SK-N-SH (cell line): ENCODE measurements around the gene SLC22A2. TPM values are rescaled to one million over a fixed set of nuclear protein-coding genes. Genes with fewer than 3 reads are reported as not detected.

Experiments
- CTCF ChIA-PET: fragments of 300-600, 350-600 bp; formaldehyde crosslinking; extraction: SDS; loops from one replicate; lab custom pipeline; 2021; lab: Yijun Ruan, JAX
- POLR2A ChIA-PET: fragments of 350-600 bp; sonication (Branson Sonifier 250); formaldehyde crosslinking; extraction: SDS; loops from one replicate; lab custom pipeline; 2020; ENCODE audit warnings: antibody characterized with exemption, inconsistent platforms; lab: Yijun Ruan, JAX
- DNase-seq: peaks from one replicate; pipeline ENCODE4 v3.0.0; 2012
- H2AFZ ChIP-seq: fragments of 200-600 bp; sonication (generic); 2 replicates; pipeline ENCODE4 v1.8.1; 2016; ENCODE audit warnings: antibody characterized with exemption, mild to moderate bottlenecking, low read depth
- H3F3A ChIP-seq: fragments of 200-600 bp; sonication (generic); replicated peaks from 2 replicates; pipeline ENCODE3; 2016; ENCODE audit warnings: antibody characterized with exemption, mild to moderate bottlenecking; ENCODE audit not compliant: insufficient read depth
- H3K27ac ChIP-seq, 2 experiments: fragments of 200-500 bp in 1 of 2; fragments of 200-600 bp in 1 of 2; sonication (Bioruptor generic) in 1 of 2; sonication (generic), shearing (Covaris generic) in 1 of 2; 2 replicates each; pipeline versions ENCODE4 v1.5.1 to v1.6.1; 2014 to 2016; ENCODE audit warnings: low read depth in 2 of 2, inconsistent platforms in 1 of 2, low read length in 1 of 2, mild to moderate bottlenecking in 1 of 2, mixed read lengths in 1 of 2
- H3K27me3 ChIP-seq: fragments of 200-600 bp; sonication (generic), shearing (Covaris generic); 2 replicates; pipeline ENCODE4 v1.6.1; 2016; ENCODE audit warnings: mixed run types; ENCODE audit not compliant: insufficient read depth
- H3K36me3 ChIP-seq, 2 experiments: fragments of 200-500 bp in 1 of 2; fragments of 200-600 bp in 1 of 2; sonication (Bioruptor generic) in 1 of 2; sonication (generic) in 1 of 2; replicated peaks in 1 of 2; 2 replicates each; pipeline versions ENCODE3 to v1.5.1; 2014 to 2016; ENCODE audit warnings: low read length in 1 of 2, mild to moderate bottlenecking in 1 of 2; ENCODE audit not compliant: insufficient read depth in 2 of 2, control insufficient read depth in 1 of 2
- H3K4me1 ChIP-seq, 2 experiments: fragments of 200-500 bp in 1 of 2; fragments of 200-600 bp in 1 of 2; sonication (Bioruptor generic) in 1 of 2; sonication (generic), shearing (Covaris generic) in 1 of 2; 2 replicates each; pipeline versions ENCODE4 v1.5.1 to v1.6.1; 2014 to 2016; ENCODE audit warnings: low read depth in 1 of 2, low read length in 1 of 2, mixed run types in 1 of 2; ENCODE audit not compliant: insufficient read depth in 2 of 2, control insufficient read depth in 1 of 2
- H3K4me2 ChIP-seq: fragments of 200-600 bp; sonication (generic), shearing (Covaris generic); 2 replicates; pipeline ENCODE4 v1.6.1; 2017; ENCODE audit warnings: mixed run types
- H3K4me3 ChIP-seq, 2 experiments: fragments of 200-500 bp in 1 of 2; fragments of 200-600 bp in 1 of 2; sonication (Bioruptor generic) in 1 of 2; sonication (generic), shearing (Covaris generic) in 1 of 2; 2 replicates each; pipeline versions ENCODE4 v1.5.1 to v1.8.1; 2014 to 2016; ENCODE audit warnings: low read depth in 2 of 2, inconsistent platforms in 1 of 2, low read length in 1 of 2, mild to moderate bottlenecking in 1 of 2, mixed read lengths in 1 of 2, moderate library complexity in 1 of 2
- H3K79me2 ChIP-seq: fragments of 200-600 bp; sonication (generic); 2 replicates; pipeline ENCODE4 v1.8.1; 2017; ENCODE audit warnings: mild to moderate bottlenecking; ENCODE audit not compliant: insufficient read depth
- H3K9ac ChIP-seq: fragments of 200-600 bp; sonication (generic); 2 replicates; pipeline ENCODE4 v1.6.1; 2017; ENCODE audit warnings: mixed run types
- H3K9me2 ChIP-seq: fragments of 200-600 bp; sonication (generic); 2 replicates; pipeline ENCODE4 v1.6.1; 2017; ENCODE audit warnings: mixed run types
- H3K9me3 ChIP-seq: fragments of 200-600 bp; sonication (generic); 2 replicates; pipeline ENCODE4 v1.6.1; 2017; ENCODE audit warnings: mixed run types, mild to moderate bottlenecking, moderate library complexity
- H4K20me1 ChIP-seq: fragments of 200-600 bp; sonication (generic); 2 replicates; pipeline ENCODE4 v1.6.1; 2017; ENCODE audit warnings: mild to moderate bottlenecking, mixed run types; ENCODE audit not compliant: insufficient read depth
- CHD2 ChIP-seq: fragments of 150-350 bp; IDR thresholded peaks from 2 replicates; pipeline ENCODE4 v1.6.1; 2018; ENCODE audit warnings: low read length; ENCODE audit not compliant: partially characterized antibody
- CTCF ChIP-seq: fragments of 200-600 bp; sonication (generic); IDR thresholded peaks from 2 replicates; pipeline ENCODE4 v1.6.1; 2017; ENCODE audit warnings: antibody characterized with exemption, mild to moderate bottlenecking, moderate library complexity
- GATA2 ChIP-seq: sonication (generic); formaldehyde crosslinking; IDR thresholded peaks from 2 replicates; pipeline ENCODE4 v1.5.0; 2020; ENCODE audit warnings: mild to moderate bottlenecking, missing genetic modification reagents
- NFIC ChIP-seq: IDR thresholded peaks from 2 replicates; pipeline ENCODE4 v1.4.0; 2012; ENCODE audit warnings: borderline replicate concordance
- REST ChIP-seq: IDR thresholded peaks from 2 replicates; pipeline ENCODE4 v1.6.1; 2012; ENCODE audit warnings: mild to moderate bottlenecking, low read depth, low read length, moderate library complexity
- RXRA ChIP-seq: IDR thresholded peaks from 2 replicates; pipeline ENCODE4 v1.4.0; 2012; ENCODE audit warnings: low read depth, mild to moderate bottlenecking, borderline replicate concordance
- SMC3 ChIP-seq: IDR thresholded peaks from 2 replicates; pipeline ENCODE4 v1.6.1; 2012; ENCODE audit warnings: low read depth, low read length, improper control_type of control experiment
- TCF12 ChIP-seq: IDR thresholded peaks from 2 replicates; pipeline ENCODE4 v1.4.0; 2012
- USF1 ChIP-seq: IDR thresholded peaks from 2 replicates; pipeline ENCODE4 v1.4.0; 2012; ENCODE audit warnings: low read depth, borderline replicate concordance
- ZBTB33 ChIP-seq: IDR thresholded peaks from 2 replicates; pipeline ENCODE4 v1.4.0; 2012; ENCODE audit warnings: low read depth, borderline replicate concordance
- WGBS: methylation state at CpG from one replicate; pipeline ENCODE4 v1.1.6; 2017; ENCODE audit warnings: low lambda C conversion rate; 5-methylcytosine and 5-hydroxymethylcytosine counted together
- polyA plus RNA-seq, 3 experiments: library from polyadenylated mRNA; depleted of rRNA; stranded (reverse); fragments of >200 nt; gene quantifications; 2 replicates each; pipeline ENCODE4 v1.2.3, GENCODE V29; 2012

SLC22A2 gene
- polyA plus RNA-seq, 1 of the 3 experiments (the other 2 are of a cell fraction) = not detected

- TF ChIP-seq ZBTB33 (no peak), TCF12 (no peak), USF1 (no peak), RXRA (no peak), REST (no peak)
- WGBS = 0% methylated on average over 1 of the region's 1 CpG
- H3K9me3 ChIP-seq = no peaks in the 10 kb centered on the region; the same call in 1 of the 2 replicates
- no peaks in the 10 kb centered on the region for H3K79me2 ChIP-seq
- H4K20me1 ChIP-seq = no peaks in the 10 kb centered on the region
- no peaks in the 10 kb centered on the region for H3K27me3 ChIP-seq
- no peak for DNase-seq
- ChIA-PET CTCF (no interaction called here), POLR2A (no interaction called here)
- H3K9ac ChIP-seq = no peak overlapping the region
- no peak overlapping the region for H3K27ac ChIP-seq
- H3K36me3 ChIP-seq = no peaks in the 10 kb centered on the region
- H2AFZ ChIP-seq = no peak overlapping the region
- no peak overlapping the region for H3K4me3 ChIP-seq
- no peaks in the 10 kb centered on the region; the same call in 1 of the 2 replicates for H3K9me2 ChIP-seq
- no peak overlapping the region for H3K4me2 ChIP-seq
- H3K4me1 ChIP-seq = no peaks in the 10 kb centered on the region
- H3F3A ChIP-seq = no peaks in the 10 kb centered on the region
Observed at GRCh38 chr6:160194808-160195207, 63.8 kb downstream of the SLC22A2 start.

- CTCF ChIA-PET = no interaction called here
Observed at GRCh38 chr6:160192840-160193239, 65.8 kb downstream of the SLC22A2 start.

More at GRCh38 chr6:160192840-160193239, 65.8 kb downstream of the SLC22A2 start:
- H4K20me1 ChIP-seq = no peaks in the 10 kb centered on the region
- no peak for TF ChIP-seq GATA2 (CRISPR knock-in tag)
- no peak for TF ChIP-seq NFIC
- TF ChIP-seq SMC3 = no peak
- no peak for TF ChIP-seq CHD2
- no peak for TF ChIP-seq CTCF
- TF ChIP-seq USF1 = no peak
- no peak for TF ChIP-seq ZBTB33
- no peak for TF ChIP-seq TCF12
- no peaks in the 10 kb centered on the region for H3K79me2 ChIP-seq
- 59% methylated on average over 1 of the region's 1 CpG for WGBS
- no peak overlapping the region for H3K4me2 ChIP-seq
- H3K4me3 ChIP-seq = no peak overlapping the region
- no peak overlapping the region for H3K9ac ChIP-seq
- H3K9me3 ChIP-seq = no peaks in the 10 kb centered on the region; the same call in 1 of the 2 replicates
- H3K9me2 ChIP-seq = no peaks in the 10 kb centered on the region; the same call in 1 of the 2 replicates
- H3F3A ChIP-seq = no peaks in the 10 kb centered on the region
- POLR2A ChIA-PET = no interaction called here
- no peaks in the 10 kb centered on the region for H3K4me1 ChIP-seq
- H3K27ac ChIP-seq = no peak overlapping the region
- H3K36me3 ChIP-seq = no peaks in the 10 kb centered on the region
- no peak for DNase-seq
- no peaks in the 10 kb centered on the region for H3K27me3 ChIP-seq
- no peak overlapping the region for H2AFZ ChIP-seq
